ENCODE measurements around the gene ETV3. TPM values are rescaled to one million over a fixed set of nuclear protein-coding genes. Genes with fewer than 3 reads are reported as not detected.

ETV3 gene
- total RNA-seq, 2 experiments from 2014 or later, result 47.5 to 51.1 TPM

Other genes starting within 250 kb of the ETV3 start
- under 1 TPM in 1 of 2 experiments, not detected in 1; 0.05 TPM for gene PEAR1, start 244.7 kb downstream of the ETV3 start, total RNA-seq
- not detected for gene LRRC71, start 217.8 kb downstream of the ETV3 start, total RNA-seq
- gene ARHGEF11, start 92.7 kb downstream of the ETV3 start, total RNA-seq, result 10 to 100 TPM; 14.9 to 15.8 TPM
- not detected for gene ETV3L, start 38.6 kb downstream of the ETV3 start, total RNA-seq

Measured in activated CD4-positive, alpha-beta memory T cell treated with anti-CD3 and anti-CD28 coated beads, Interleukin-2, amount 10 ng/mL, durations not matched to agents 7 days and 5 days (primary cell).